GM10248 (cell line): ENCODE results near the gene LTB.

Experiments
- CTCF ChIA-PET: fragments of 300-600 bp; sonication (Branson Sonifier 250); formaldehyde crosslinking; extraction: SDS; loops from one replicate; lab custom pipeline; 2021; ENCODE audit warnings: antibody characterized with exemption; lab: Yijun Ruan, JAX
- POLR2A ChIA-PET: fragments of 350-650 bp; sonication (Branson Sonifier 250); formaldehyde crosslinking; extraction: SDS; loops from one replicate; lab custom pipeline; 2020; ENCODE audit warnings: antibody characterized with exemption; lab: Yijun Ruan, JAX
- DNase-seq: peaks from one replicate; pipeline ENCODE4 v3.0.0; 2012; ENCODE audit errors: extremely low spot score
- TF ChIP-seq, protein P1 (sequence below): IDR thresholded peaks from 2 replicates; pipeline ENCODE4 v1.5.1; 2012; ENCODE audit warnings: mild to moderate bottlenecking, low read depth; ENCODE audit errors: extremely low read depth, missing control alignments, control extremely low read depth

Gene LTB

DNA sequence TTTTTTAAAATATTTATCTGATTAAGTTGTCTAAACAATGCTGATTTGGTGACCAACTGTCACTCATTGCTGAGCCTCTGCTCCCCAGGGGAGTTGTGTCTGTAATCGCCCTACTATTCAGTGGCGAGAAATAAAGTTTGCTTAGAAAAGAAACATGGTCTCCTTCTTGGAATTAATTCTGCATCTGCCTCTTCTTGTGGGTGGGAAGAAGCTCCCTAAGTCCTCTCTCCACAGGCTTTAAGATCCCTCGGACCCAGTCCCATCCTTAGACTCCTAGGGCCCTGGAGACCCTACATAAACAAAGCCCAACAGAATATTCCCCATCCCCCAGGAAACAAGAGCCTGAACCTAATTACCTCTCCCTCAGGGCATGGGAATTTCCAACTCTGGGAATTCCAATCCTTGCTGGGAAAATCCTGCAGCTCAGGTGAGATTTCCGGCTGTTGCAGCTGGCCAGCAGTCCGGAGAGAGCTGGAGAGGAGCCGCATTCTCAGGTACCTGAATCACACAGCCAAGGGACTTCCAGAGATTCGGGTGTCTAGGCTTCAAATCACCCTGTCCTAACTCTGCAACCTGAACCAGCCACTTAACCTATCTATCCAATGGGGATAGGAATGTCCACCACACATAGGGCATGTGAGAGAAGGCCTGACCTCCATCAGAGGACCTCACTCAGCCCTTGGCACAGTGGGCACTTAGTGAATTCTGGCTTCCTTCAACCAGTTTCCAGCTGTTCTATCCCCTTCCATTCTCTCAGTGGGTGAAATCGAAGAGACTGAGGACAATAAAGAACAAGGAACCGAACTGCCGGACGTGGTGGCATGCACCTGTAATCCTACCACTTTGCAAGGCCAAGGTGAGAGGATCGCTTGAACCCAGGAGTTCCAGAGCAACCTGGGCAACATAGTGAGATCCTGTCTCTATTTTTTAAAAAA, 3.8 kb downstream of the LTB start:
- POLR2A ChIA-PET, result interaction anchor here (0.8 to 7.1 kb wide), 6 partner anchors 15 to 37 kb away, joined by 3 to 94 read pairs (median 35); partner anchors contain the start of genes ATP6V1G2, NCR3 and NFKBIL1
- TF ChIP-seq, protein P1, sequence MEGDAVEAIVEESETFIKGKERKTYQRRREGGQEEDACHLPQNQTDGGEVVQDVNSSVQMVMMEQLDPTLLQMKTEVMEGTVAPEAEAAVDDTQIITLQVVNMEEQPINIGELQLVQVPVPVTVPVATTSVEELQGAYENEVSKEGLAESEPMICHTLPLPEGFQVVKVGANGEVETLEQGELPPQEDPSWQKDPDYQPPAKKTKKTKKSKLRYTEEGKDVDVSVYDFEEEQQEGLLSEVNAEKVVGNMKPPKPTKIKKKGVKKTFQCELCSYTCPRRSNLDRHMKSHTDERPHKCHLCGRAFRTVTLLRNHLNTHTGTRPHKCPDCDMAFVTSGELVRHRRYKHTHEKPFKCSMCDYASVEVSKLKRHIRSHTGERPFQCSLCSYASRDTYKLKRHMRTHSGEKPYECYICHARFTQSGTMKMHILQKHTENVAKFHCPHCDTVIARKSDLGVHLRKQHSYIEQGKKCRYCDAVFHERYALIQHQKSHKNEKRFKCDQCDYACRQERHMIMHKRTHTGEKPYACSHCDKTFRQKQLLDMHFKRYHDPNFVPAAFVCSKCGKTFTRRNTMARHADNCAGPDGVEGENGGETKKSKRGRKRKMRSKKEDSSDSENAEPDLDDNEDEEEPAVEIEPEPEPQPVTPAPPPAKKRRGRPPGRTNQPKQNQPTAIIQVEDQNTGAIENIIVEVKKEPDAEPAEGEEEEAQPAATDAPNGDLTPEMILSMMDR, result no peak
- no peak for DNase-seq
- CTCF ChIA-PET, result interaction anchor here (0.9 to 54.8 kb wide), 5 partner anchors 14 to 85 kb away, joined by 3 to 2725 read pairs (median 15); partner anchors contain the start of genes AIF1, ATP6V1G2, DDX39B and LST1

DNA sequence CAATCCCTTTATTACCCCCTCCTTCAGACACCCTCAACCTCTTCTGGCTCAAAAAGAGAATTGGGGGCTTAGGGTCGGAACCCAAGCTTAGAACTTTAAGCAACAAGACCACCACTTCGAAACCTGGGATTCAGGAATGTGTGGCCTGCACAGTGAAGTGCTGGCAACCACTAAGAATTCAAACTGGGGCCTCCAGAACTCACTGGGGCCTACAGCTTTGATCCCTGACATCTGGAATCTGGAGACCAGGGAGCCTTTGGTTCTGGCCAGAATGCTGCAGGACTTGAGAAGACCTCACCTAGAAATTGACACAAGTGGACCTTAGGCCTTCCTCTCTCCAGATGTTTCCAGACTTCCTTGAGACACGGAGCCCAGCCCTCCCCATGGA, 4.7 kb downstream of the LTB start:
- ChIA-PET POLR2A (interaction anchor here (0.5 to 7.1 kb wide), 10 partner anchors 9 to 285 kb away, joined by 3 to 94 read pairs (median 10); partner anchors contain the start of genes ATP6V1G2, LST1, NCR3 and NEU1), CTCF (interaction anchor here (0.9 to 54.8 kb wide), 3 partner anchors 13 to 84 kb away, joined by 3 to 2725 read pairs (median 2725); partner anchors contain the start of genes ATP6V1G2, DDX39B, LST1 and LTA)
- no peak for DNase-seq
- TF ChIP-seq, protein P1, result no peak

DNA sequence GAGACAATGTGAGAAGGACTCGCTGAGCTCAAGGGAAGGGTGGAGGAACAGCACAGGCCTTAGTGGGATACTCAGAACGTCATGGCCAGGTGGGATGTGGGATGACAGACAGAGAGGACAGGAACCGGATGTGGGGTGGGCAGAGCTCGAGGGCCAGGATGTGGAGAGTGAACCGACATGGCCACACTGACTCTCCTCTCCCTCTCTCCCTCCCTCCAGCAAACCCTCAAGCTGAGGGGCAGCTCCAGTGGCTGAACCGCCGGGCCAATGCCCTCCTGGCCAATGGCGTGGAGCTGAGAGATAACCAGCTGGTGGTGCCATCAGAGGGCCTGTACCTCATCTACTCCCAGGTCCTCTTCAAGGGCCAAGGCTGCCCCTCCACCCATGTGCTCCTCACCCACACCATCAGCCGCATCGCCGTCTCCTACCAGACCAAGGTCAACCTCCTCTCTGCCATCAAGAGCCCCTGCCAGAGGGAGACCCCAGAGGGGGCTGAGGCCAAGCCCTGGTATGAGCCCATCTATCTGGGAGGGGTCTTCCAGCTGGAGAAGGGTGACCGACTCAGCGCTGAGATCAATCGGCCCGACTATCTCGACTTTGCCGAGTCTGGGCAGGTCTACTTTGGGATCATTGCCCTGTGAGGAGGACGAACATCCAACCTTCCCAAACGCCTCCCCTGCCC, 5.2 kb downstream of the LTB start:
- CTCF ChIA-PET, result interaction anchor here (39.5 to 54.8 kb wide), 2 partner anchors 12 to 15 kb away, joined by 2725 read pairs; partner anchors contain the start of genes ATP6V1G2, DDX39B, LST1 and LTA
- POLR2A ChIA-PET, result interaction anchor here (0.5 to 7.1 kb wide), 12 partner anchors 9 to 286 kb away, joined by 3 to 94 read pairs (median 7); partner anchors contain the start of genes AIF1, ATP6V1G2, DDX39B and LST1
- TF ChIP-seq, protein P1, result no peak
- no peak for DNase-seq

DNA sequence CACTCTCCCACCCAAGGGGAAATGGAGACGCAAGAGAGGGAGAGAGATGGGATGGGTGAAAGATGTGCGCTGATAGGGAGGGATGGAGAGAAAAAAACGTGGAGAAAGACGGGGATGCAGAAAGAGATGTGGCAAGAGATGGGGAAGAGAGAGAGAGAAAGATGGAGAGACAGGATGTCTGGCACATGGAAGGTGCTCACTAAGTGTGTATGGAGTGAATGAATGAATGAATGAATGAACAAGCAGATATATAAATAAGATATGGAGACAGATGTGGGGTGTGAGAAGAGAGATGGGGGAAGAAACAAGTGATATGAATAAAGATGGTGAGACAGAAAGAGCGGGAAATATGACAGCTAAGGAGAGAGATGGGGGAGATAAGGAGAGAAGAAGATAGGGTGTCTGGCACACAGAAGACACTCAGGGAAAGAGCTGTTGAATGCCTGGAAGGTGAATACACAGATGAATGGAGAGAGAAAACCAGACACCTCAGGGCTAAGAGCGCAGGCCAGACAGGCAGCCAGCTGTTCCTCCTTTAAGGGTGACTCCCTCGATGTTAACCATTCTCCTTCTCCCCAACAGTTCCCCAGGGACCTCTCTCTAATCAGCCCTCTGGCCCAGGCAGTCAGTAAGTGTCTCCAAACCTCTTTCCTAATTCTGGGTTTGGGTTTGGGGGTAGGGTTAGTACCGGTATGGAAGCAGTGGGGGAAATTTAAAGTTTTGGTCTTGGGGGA, 6.1 kb downstream of the LTB start:
- ChIA-PET CTCF (interaction anchor here (0.9 to 54.8 kb wide), 5 partner anchors 11 to 230 kb away, joined by 3 to 2725 read pairs (median 7); partner anchors contain the start of genes ATP6V1G2, DDX39B, LSM2 and LST1), POLR2A (interaction anchor here (0.5 to 7.1 kb wide), 23 partner anchors 8 to 390 kb away, joined by 3 to 94 read pairs (median 5); partner anchors contain the start of genes AIF1, ATP6V1G2, DDX39B and LST1)
- no peak for DNase-seq
- TF ChIP-seq, protein P1, result no peak

DNA sequence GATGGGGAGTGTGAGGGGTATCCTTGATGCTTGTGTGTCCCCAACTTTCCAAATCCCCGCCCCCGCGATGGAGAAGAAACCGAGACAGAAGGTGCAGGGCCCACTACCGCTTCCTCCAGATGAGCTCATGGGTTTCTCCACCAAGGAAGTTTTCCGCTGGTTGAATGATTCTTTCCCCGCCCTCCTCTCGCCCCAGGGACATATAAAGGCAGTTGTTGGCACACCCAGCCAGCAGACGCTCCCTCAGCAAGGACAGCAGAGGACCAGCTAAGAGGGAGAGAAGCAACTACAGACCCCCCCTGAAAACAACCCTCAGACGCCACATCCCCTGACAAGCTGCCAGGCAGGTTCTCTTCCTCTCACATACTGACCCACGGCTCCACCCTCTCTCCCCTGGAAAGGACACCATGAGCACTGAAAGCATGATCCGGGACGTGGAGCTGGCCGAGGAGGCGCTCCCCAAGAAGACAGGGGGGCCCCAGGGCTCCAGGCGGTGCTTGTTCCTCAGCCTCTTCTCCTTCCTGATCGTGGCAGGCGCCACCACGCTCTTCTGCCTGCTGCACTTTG, 6.8 kb downstream of the LTB start, which contains the start of gene TNF:
Gene TNF, plus strand, starts transcription at position 231 of the 567 bp plus-strand sequence. Its CDS starts 177 bp downstream, at position 408.
- TF ChIP-seq, protein P1, result no peak
- ChIA-PET CTCF (interaction anchor here (0.9 to 54.8 kb wide), 5 partner anchors 11 to 231 kb away, joined by 3 to 2725 read pairs (median 7); partner anchors contain the start of genes ATP6V1G2, DDX39B, LSM2 and LST1), POLR2A (interaction anchor here (0.5 to 7.1 kb wide), 24 partner anchors 9 to 670 kb away, joined by 3 to 94 read pairs (median 4); partner anchors contain the start of genes ATP6V1G2, BAG6, DDX39B and LST1)
- peak; percentile 81 for DNase-seq
